ENCODE data around the gene RLN1.

RLN1 gene

DNA sequence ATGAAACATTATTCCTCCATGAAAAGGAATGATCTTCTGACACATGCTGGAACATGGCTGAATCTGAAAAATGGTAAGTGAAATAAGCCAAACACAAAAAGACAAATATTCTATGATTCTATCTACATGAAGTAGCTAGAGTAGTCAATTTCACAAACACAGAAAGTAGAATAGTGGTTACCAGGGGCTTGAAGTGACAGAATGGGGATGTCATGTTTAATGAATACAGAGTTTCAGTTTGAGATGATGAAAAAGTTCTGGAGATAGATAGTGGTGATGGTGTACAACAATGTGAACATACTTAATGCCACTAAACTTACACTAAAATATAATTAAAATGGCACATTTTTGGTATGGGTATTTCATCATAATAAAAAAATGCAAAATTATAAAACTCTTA is 53.4 kb downstream of the RLN1 start:
- TF ChIP-seq, protein P1, sequence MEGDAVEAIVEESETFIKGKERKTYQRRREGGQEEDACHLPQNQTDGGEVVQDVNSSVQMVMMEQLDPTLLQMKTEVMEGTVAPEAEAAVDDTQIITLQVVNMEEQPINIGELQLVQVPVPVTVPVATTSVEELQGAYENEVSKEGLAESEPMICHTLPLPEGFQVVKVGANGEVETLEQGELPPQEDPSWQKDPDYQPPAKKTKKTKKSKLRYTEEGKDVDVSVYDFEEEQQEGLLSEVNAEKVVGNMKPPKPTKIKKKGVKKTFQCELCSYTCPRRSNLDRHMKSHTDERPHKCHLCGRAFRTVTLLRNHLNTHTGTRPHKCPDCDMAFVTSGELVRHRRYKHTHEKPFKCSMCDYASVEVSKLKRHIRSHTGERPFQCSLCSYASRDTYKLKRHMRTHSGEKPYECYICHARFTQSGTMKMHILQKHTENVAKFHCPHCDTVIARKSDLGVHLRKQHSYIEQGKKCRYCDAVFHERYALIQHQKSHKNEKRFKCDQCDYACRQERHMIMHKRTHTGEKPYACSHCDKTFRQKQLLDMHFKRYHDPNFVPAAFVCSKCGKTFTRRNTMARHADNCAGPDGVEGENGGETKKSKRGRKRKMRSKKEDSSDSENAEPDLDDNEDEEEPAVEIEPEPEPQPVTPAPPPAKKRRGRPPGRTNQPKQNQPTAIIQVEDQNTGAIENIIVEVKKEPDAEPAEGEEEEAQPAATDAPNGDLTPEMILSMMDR (IDR thresholded peaks at IDR 0.05; ENCODE audit: low read depth, low read length, missing control alignments): no peak
- H3K4me3 ChIP-seq (ENCODE audit: low read depth, low read length): no peak overlapping the region
- H3K27me3 ChIP-seq (replicated peaks): no peaks in the 10 kb centered on the region
- H3K27ac ChIP-seq: no peak overlapping the region
- no peaks in the 10 kb centered on the region for H3K36me3 ChIP-seq (replicated peaks)
- in situ Hi-C loops (cut with HindIII; ENCODE audit: low pct_ligation_motif_present, low sequenced_read_pairs): no loop called here
- DNase-seq: no peak

All from brain microvascular endothelial cell (primary cell).